Large intestine (tissue), 3 donors: ENCODE measurements around the gene CDYL. TPM values are rescaled to one million over a fixed set of nuclear protein-coding genes. Genes with fewer than 3 reads are reported as not detected.

ENCODE experiments used
- DNase-seq, 2 donors: peaks; one replicate each; pipeline versions ENCODE4 v3.0.0 to v3.0.0-alpha.2; 2013
- H3K27ac ChIP-seq: one replicate; pipeline ENCODE4 v1.5.1; 2013; ENCODE audit warnings: low read length
- H3K27me3 ChIP-seq: 2 replicates; pipeline ENCODE4 v1.6.1; 2013; ENCODE audit warnings: low read length; ENCODE audit not compliant: control insufficient read depth, insufficient read depth
- H3K36me3 ChIP-seq: 2 replicates; pipeline ENCODE4 v1.6.1; 2013; ENCODE audit warnings: low read length; ENCODE audit not compliant: control insufficient read depth, insufficient read depth
- H3K4me1 ChIP-seq: one replicate; pipeline ENCODE4 v1.6.1; 2013; ENCODE audit warnings: low read length; ENCODE audit not compliant: control insufficient read depth, insufficient read depth
- H3K4me3 ChIP-seq: one replicate; pipeline ENCODE4 v1.5.1; 2013; ENCODE audit warnings: low read length
- H3K9me3 ChIP-seq: one replicate; pipeline ENCODE4 v1.6.1; 2013; ENCODE audit warnings: mild to moderate bottlenecking, low read depth, low read length, moderate library complexity; ENCODE audit not compliant: control insufficient read depth
- WGBS: methylation state at CpG from one replicate; pipeline ENCODE4 v1.1.5; 2013; ENCODE audit warnings: low lambda C conversion rate; ENCODE audit not compliant: insufficient coverage; 5-methylcytosine and 5-hydroxymethylcytosine counted together
- polyA plus RNA-seq: library from polyadenylated mRNA; unstranded; fragments of 120-200 nt; gene quantifications from one replicate; pipeline ENCODE4 v1.2.1, GENCODE V29; 2013

The CDYL gene
- polyA plus RNA-seq, 1 donor, result 15.4 TPM

DNA sequence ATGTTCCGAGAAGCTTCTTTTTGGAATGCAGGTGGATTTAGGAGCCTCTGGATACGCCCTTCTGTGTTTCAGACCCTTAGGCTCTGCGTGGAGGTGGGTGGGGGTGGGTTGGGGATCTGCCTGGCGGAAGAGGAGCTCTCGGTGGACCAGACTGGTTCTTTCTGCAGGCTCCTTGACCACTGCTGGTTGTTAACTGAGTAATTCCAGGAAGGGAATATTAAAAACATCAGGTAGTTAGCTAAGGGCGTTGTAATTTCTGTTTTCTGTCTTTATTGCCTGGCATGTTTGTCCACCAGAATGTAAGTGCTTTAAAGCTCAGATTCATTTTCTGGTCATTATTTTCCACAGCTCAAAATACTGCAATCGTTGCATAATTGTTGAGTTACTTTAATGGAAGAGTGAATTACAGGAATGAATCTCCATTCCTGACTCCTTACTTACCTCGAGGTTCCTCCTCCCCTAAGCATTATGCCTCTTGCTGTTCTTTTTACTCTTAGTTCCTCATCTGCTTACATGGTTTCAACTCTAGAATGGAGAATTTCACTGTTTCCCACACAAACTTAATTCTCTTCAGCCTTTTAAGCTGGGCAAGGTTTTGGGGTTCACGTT is 5.9 kb downstream of the CDYL start:
- Histone ChIP-seq H3K9me3 (peaks cover 5% of the 10 kb centered on the region), H3K4me3 (no peak overlapping the region), H3K27me3 (no peaks in the 10 kb centered on the region), H3K36me3 (no peaks in the 10 kb centered on the region), H3K4me1 (peaks cover 6% of the 10 kb centered on the region), H3K27ac (no peak overlapping the region)
- 83% methylated on average over 1 of the region's 9 CpGs for WGBS
- DNase-seq, result no peak

DNA sequence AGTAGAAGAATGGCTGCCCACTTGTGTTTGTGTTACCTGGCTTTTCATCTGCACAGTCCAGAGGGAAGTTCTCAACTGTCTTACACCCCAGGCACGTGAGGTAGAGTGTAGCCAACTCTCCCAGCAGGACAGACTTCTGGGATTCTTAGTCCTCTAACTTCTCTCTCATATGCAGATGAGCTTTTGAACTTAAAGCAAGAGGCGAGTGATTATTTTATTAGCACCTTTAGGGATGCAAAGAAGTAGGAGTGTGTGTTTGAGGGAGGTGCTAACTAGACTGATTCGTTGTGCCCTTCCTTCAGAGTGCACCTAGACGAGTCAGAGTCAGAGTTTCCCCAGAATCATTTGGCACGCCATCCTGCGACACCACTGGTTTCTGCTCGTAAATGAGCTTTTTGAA is 10.8 kb downstream of the CDYL start:
- Histone ChIP-seq H3K27ac (no peak overlapping the region), H3K36me3 (no peaks in the 10 kb centered on the region), H3K9me3 (peaks cover 5% of the 10 kb centered on the region), H3K27me3 (no peaks in the 10 kb centered on the region), H3K4me1 (no peaks in the 10 kb centered on the region), H3K4me3 (no peak overlapping the region)
- no peak for DNase-seq
- WGBS, result no CpG with 5 or more reads among the region's 7 CpGs

DNA sequence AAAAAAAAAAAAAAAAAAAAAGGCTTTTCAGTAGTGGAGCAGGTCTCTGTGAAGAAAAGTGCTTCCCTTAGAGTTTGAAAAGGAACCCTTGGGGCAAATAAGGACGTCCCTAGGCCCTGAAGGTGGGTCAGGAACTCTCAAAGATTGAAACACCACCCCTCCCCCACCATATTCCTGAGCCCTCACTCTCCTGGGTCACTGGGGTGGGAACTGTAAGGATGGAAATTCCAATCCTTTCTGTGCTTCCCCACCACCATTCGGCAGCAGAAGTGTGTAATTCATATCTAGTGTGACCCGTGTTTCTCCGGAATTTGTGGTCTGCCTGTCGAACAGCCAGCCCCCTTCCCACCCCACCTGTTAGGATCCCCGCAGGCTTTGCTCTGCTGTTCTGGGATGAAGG is 12.3 kb downstream of the CDYL start:
- no peaks in the 10 kb centered on the region for H3K36me3 ChIP-seq
- no peak overlapping the region for H3K27ac ChIP-seq
- no CpG with 5 or more reads among the region's 6 CpGs for WGBS

DNA sequence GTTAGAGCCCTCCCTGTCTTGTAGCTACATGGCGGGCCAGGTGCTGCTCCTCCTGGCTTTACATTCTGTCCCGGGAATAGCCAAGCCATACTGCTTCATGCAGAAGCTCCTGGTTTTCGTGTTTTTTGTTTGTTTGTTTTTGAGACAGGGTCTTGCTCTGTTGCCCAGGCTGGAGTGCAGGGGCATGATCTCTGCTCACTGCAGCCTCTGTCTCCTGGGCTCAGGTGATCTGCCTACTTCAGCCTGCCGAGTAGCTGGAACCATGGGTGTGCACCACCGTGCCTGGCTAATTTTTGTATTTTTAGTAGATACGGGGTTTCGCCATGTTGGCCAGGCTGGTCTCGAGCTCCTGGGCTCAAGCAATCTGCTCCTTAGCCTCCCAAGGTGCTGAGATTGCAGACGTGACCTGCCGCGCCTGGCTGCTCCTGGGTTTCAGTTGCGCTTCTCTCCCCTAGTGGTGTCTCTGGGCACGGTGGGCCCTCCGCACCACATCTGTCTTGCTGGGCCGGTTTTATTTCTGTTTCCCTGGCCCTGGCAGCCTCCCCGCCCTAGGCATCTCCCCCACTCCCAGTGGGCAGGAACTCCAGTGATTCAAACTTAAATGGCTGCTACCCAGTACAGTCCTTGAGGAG is 12.9 kb downstream of the CDYL start:
- Histone ChIP-seq H3K4me1 (no peaks in the 10 kb centered on the region), H3K9me3 (peaks cover 2% of the 10 kb centered on the region), H3K4me3 (no peak overlapping the region), H3K27ac (no peak overlapping the region), H3K36me3 (no peaks in the 10 kb centered on the region), H3K27me3 (no peaks in the 10 kb centered on the region)
- DNase-seq, result no peak
- WGBS, result no CpG with 5 or more reads among the region's 16 CpGs

More for the DNA sequence above, 12.3 kb downstream of the CDYL start:
- Histone ChIP-seq H3K4me3 (no peak overlapping the region), H3K9me3 (peaks cover 5% of the 10 kb centered on the region), H3K27me3 (no peaks in the 10 kb centered on the region), H3K4me1 (no peaks in the 10 kb centered on the region)
- DNase-seq, result no peak

DNA sequence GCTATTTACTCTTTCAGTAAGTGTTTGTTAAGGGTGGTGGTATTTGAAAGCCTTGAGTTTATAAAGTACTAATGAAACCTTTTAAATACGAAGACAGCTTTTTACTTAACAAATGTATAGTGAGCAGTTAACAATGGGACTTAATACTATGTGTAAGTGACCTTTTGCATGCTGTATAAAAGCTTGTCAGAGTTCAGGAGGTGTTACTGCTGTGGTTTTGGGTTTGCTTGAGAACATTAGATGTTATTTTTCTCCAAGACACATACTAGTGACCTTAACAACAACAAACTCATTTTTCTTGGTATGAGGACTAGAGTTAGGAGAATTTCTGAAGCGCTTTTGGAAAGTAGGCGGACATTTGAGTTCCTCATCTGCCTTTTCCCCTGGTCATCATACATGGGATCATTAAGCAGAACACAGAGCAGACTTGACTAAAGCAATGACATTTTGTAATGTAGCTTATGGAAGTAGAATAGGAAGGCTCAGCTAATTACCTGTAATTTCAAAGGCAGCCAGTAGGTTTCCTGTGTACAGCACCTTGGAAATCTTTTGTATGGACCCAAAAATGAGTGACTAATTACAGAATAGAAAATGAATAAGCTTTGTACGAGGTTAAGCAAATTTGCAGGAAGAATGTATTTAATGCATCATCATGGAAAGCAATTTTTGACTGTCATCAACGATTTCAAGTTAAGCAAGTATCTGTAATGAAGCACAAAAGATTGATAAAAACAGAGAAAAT is 14.1 kb downstream of the CDYL start:
- Histone ChIP-seq H3K36me3 (no peaks in the 10 kb centered on the region), H3K27ac (no peak overlapping the region), H3K9me3 (no peaks in the 10 kb centered on the region), H3K27me3 (no peaks in the 10 kb centered on the region), H3K4me3 (no peak overlapping the region), H3K4me1 (no peaks in the 10 kb centered on the region)
- DNase-seq, result no peak
- 89% methylated on average over 3 of the region's 5 CpGs for WGBS

DNA sequence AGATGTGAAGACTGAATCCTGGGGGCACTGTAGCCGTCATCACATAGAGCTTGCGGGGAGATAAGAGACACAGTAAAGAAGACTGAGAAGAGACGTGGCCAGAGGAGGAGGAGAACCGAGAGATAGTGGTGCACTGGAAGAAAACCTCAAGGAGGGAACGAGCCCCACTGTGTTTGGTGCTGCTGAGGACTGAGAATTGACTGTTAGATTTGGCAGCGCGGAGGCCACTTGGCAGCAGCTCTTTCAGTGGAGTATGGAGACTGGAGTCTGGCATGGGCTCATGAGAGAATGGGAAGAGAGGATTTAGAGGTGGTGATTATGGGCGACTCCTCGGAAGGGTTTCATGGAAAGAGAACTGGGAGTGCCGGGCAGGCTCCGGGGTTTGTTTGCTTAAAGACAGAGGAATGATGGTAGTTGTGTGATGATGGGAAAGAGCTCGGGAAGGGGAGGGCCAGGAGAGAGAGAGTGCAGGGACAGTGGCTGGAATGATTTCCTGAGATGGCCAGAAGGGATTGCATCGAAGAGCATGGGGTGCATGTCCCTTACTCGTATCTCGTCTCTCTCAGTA is 18.0 kb downstream of the CDYL start:
- Histone ChIP-seq H3K36me3 (no peaks in the 10 kb centered on the region), H3K9me3 (no peaks in the 10 kb centered on the region), H3K27me3 (no peaks in the 10 kb centered on the region), H3K4me3 (no peak overlapping the region), H3K27ac (no peak overlapping the region), H3K4me1 (no peaks in the 10 kb centered on the region)
- DNase-seq, result no peak
- WGBS, result 54% methylated on average over 5 of the region's 15 CpGs

DNA sequence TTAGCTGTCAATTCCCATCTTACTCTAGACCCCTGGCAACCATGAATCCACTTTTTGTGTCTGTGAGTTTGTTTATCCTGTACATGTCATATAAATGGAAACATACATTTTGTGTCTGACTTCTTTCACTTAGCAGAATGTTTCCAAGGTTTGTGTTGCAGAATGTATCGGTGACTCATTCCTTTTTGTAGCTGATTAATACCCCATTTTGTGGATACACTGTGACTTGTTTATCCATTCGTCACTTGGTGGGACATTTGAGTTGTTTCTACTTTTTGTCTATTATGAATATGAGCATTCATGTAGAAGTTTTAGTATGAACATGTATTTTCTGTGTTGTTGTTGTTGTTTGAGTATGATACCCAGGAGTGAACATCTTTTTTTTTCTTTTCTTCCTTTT is 21.4 kb downstream of the CDYL start:
- Histone ChIP-seq H3K36me3 (no peaks in the 10 kb centered on the region), H3K27me3 (no peaks in the 10 kb centered on the region), H3K4me3 (no peak overlapping the region), H3K27ac (no peak overlapping the region), H3K9me3 (peaks cover 3% of the 10 kb centered on the region), H3K4me1 (no peaks in the 10 kb centered on the region)
- DNase-seq, result no peak
- WGBS, result 80% methylated on average over 1 of the region's 2 CpGs

DNA sequence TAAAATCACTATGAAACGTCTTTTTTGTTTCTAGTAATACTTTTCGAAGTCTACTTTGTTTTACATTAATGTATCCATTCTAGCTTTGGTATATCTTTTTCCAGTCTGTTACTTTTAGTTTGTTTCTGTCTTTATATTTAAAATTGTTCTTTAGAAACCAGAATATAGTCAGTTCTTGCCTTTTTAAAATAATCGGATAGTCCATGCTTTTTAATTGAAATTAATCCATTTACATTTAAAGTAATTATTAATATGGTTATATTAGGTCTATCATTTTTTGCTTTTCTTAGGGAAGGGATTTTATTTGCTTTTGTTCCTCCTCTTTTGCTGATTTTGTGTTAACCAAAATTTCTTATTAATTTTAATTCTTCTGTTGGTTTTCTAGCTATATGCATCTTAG is 23.7 kb downstream of the CDYL start:
- 100% methylated on average over 2 of the region's 3 CpGs for WGBS
- H3K36me3 ChIP-seq, result no peaks in the 10 kb centered on the region

DNA sequence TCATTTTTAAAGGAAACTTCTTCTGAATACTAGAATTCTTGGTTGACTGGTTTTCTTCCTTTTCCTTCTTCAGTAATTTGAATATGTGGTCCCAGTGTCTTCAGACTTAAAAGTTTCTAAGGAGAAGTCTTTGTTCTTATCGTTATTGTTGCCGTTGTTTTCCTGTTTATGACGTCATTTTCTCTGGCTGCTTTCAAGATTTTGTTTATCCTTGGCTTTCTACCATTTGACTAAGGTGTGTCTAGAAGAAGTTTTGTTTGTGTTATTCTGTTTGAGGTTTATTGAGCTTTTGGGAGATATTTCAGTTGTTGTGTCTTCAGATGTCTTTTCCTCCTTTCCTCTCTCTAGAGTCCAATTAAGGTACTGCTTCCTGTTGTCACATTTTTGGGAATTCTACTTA is 24.5 kb downstream of the CDYL start:
- Histone ChIP-seq H3K27me3 (no peaks in the 10 kb centered on the region), H3K4me3 (no peak overlapping the region), H3K4me1 (no peaks in the 10 kb centered on the region), H3K9me3 (peaks cover 3% of the 10 kb centered on the region), H3K27ac (no peak overlapping the region), H3K36me3 (no peaks in the 10 kb centered on the region)
- WGBS, result 87% methylated on average over 3 of the region's 3 CpGs
- no peak for DNase-seq

More for the DNA sequence above, 23.7 kb downstream of the CDYL start:
- peaks cover 3% of the 10 kb centered on the region for H3K9me3 ChIP-seq
- H3K4me3 ChIP-seq, result no peak overlapping the region
- no peaks in the 10 kb centered on the region for H3K27me3 ChIP-seq
- no peak for DNase-seq
- no peak overlapping the region for H3K27ac ChIP-seq
- no peaks in the 10 kb centered on the region for H3K4me1 ChIP-seq

DNA sequence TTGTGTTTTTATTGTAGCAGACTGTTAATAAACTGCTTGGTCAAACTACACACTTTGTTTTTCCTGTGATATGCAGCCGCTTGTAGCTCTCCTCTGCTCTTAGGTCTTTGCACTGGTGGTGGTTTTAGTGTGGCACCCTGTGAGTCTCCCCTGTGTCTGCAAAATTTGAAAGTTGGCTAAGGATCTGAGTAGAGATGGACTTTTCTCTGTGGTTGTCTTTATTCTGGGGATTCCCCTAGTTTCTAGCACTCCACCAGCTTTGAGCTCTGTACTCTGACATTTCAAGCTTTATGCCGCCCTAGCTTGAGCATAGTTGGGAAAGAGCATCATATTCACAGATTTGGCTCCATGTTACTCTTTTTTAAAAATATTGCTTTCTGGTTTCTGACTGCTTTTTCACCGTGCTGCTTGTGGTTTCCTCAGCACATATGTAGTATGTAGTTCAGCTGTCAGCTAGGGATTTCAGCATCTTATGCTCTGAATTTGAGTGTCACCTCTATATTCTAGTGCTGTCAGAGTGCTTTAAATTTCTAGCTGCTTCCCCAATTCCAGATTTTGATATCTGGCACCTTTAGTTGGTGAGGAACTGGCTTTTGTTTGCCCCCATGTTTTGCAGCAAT is 25.4 kb downstream of the CDYL start:
- Histone ChIP-seq H3K36me3 (no peaks in the 10 kb centered on the region), H3K4me3 (no peak overlapping the region), H3K27me3 (no peaks in the 10 kb centered on the region), H3K9me3 (peaks cover 3% of the 10 kb centered on the region), H3K27ac (no peak overlapping the region), H3K4me1 (no peaks in the 10 kb centered on the region)
- no peak for DNase-seq
- no CpG with 5 or more reads among the region's 3 CpGs for WGBS
